Stomach smooth muscle (tissue), 2 donors: ENCODE data around the gene RAB4A.
"Not testable (repeated sequence)": the region's sequence is repeated elsewhere in the genome, so short reads cannot be mapped to it uniquely, and the experiment has no call there.

ENCODE experiments used
- H3K27ac ChIP-seq: one replicate; pipeline ENCODE4 v1.7.0; 2013; ENCODE audit warnings: mild to moderate bottlenecking, low read length, inconsistent platforms
- H3K27me3 ChIP-seq, 2 donors: one replicate each; pipeline ENCODE4 v1.7.0; 2013; ENCODE audit warnings: low read length in 2 of 2; ENCODE audit not compliant: insufficient read depth in 2 of 2, control insufficient read depth in 1 of 2
- H3K36me3 ChIP-seq, 2 donors: one replicate each; pipeline ENCODE4 v1.7.0; 2013; ENCODE audit warnings: low read length in 2 of 2; ENCODE audit not compliant: control insufficient read depth in 2 of 2, insufficient read depth in 2 of 2
- H3K4me1 ChIP-seq: one replicate; pipeline ENCODE4 v1.7.0; 2013; ENCODE audit warnings: low read length; ENCODE audit not compliant: control insufficient read depth, insufficient read depth
- H3K4me3 ChIP-seq, 2 donors: one replicate each; pipeline ENCODE4 v1.7.0; 2013; ENCODE audit warnings: low read length in 2 of 2
- H3K9ac ChIP-seq, 2 donors: one replicate each; pipeline ENCODE4 v1.7.0; 2013; ENCODE audit warnings: low read length in 2 of 2, mild to moderate bottlenecking in 1 of 2
- H3K9me3 ChIP-seq, 2 donors: one replicate each; pipeline ENCODE4 v1.7.0; 2013; ENCODE audit warnings: low read length in 2 of 2; ENCODE audit not compliant: control insufficient read depth in 2 of 2
- donor health status: healthy.
- donor health status: Pancreatic carcinoma.

Gene RAB4A

GRCh38 chr1:229283183-229283611 is 12.3 kb downstream of the RAB4A start:
- peaks cover 14% of the 10 kb centered on the region for H3K4me1 ChIP-seq
- no peaks in the 10 kb centered on the region for H3K36me3 ChIP-seq
- H3K9ac ChIP-seq, result no peak overlapping the region
- no peaks in the 10 kb centered on the region for H3K27me3 ChIP-seq
- no peak overlapping the region for H3K4me3 ChIP-seq
- no peak overlapping the region for H3K27ac ChIP-seq
- H3K9me3 ChIP-seq, result no peaks in the 10 kb centered on the region

GRCh38 chr1:229284887-229285286 is 14.0 kb downstream of the RAB4A start:
- peaks cover 4 to 5% of the 10 kb centered on the region in 2 donors for H3K36me3 ChIP-seq
- H3K4me1 ChIP-seq, result peaks cover 4% of the 10 kb centered on the region
- H3K27ac ChIP-seq, result no peak overlapping the region
- H3K4me3 ChIP-seq, result no peak overlapping the region
- no peak overlapping the region for H3K9ac ChIP-seq
- no peaks in the 10 kb centered on the region for H3K9me3 ChIP-seq
- H3K27me3 ChIP-seq, result no peaks in the 10 kb centered on the region

- H3K9me3 ChIP-seq, result no peaks in the 10 kb centered on the region
- peaks cover 5 to 7% of the 10 kb centered on the region in 2 donors for H3K36me3 ChIP-seq
- no peak overlapping the region for H3K27ac ChIP-seq
- peaks cover 4% of the 10 kb centered on the region for H3K4me1 ChIP-seq
- H3K9ac ChIP-seq, result no peak overlapping the region
- H3K27me3 ChIP-seq, result no peaks in the 10 kb centered on the region
- no peak overlapping the region for H3K4me3 ChIP-seq
Observed at GRCh38 chr1:229285440-229285839, 14.5 kb downstream of the RAB4A start.

GRCh38 chr1:229286099-229286766 is 15.3 kb downstream of the RAB4A start:
- no peak overlapping the region for H3K9ac ChIP-seq
- H3K4me1 ChIP-seq, result peaks cover 4% of the 10 kb centered on the region
- H3K4me3 ChIP-seq, result no peak overlapping the region
- peaks cover 6 to 8% of the 10 kb centered on the region in 2 donors for H3K36me3 ChIP-seq
- no peaks in the 10 kb centered on the region for H3K9me3 ChIP-seq
- H3K27ac ChIP-seq, result no peak overlapping the region
- no peaks in the 10 kb centered on the region for H3K27me3 ChIP-seq

GRCh38 chr1:229287267-229287666 is 16.4 kb downstream of the RAB4A start:
- Histone ChIP-seq H3K4me3 (no peak overlapping the region), H3K27me3 (no peaks in the 10 kb centered on the region), H3K9ac (no peak overlapping the region), H3K36me3 (peaks cover 8 to 12% of the 10 kb centered on the region in 2 donors), H3K27ac (no peak overlapping the region), H3K4me1 (peaks cover 4% of the 10 kb centered on the region), H3K9me3 (no peaks in the 10 kb centered on the region)

GRCh38 chr1:229288516-229288915 is 17.6 kb downstream of the RAB4A start:
- no peaks in the 10 kb centered on the region for H3K27me3 ChIP-seq
- no peak overlapping the region for H3K27ac ChIP-seq
- H3K9ac ChIP-seq, result no peak overlapping the region
- H3K4me3 ChIP-seq, result no peak overlapping the region
- peaks cover 8 to 17% of the 10 kb centered on the region in 2 donors for H3K36me3 ChIP-seq
- H3K4me1 ChIP-seq, result no peaks in the 10 kb centered on the region
- no peaks in the 10 kb centered on the region for H3K9me3 ChIP-seq

DNA sequence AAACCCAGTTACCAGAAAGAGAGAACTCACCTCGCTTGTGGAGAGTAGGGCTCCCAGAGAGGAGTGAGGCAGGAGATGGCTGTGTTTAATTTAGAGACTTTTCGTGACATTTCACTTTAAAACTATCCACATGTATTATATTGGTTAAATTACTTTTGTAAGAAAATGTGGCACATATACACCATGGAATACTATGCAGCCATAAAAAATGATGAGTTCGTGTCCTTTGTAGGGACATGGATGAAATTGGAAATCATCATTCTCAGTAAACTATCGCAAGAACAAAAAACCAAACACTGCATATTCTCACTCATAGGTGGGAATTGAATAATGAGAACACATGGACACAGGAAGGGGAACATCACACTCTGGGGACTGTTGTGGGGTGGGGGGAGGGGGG is 20.8 kb downstream of the RAB4A start:
- not testable (repeated sequence) for H3K4me1 ChIP-seq, H3K4me3 ChIP-seq, H3K9ac ChIP-seq, H3K27me3 ChIP-seq, H3K27ac ChIP-seq, H3K9me3 ChIP-seq
- peaks cover 13 to 26% of the 10 kb centered on the region in 2 donors for H3K36me3 ChIP-seq

- Histone ChIP-seq H3K27ac (no peak overlapping the region), H3K36me3 (peaks cover 24 to 31% of the 10 kb centered on the region in 2 donors), H3K9me3 (no peaks in the 10 kb centered on the region), H3K9ac (no peak overlapping the region), H3K4me3 (no peak overlapping the region), H3K27me3 (no peaks in the 10 kb centered on the region), H3K4me1 (no peaks in the 10 kb centered on the region)
Observed at GRCh38 chr1:229293528-229294204, 22.8 kb downstream of the RAB4A start.

- H3K9me3 ChIP-seq, result no peaks in the 10 kb centered on the region
- H3K4me3 ChIP-seq, result no peak overlapping the region
- H3K27ac ChIP-seq, result no peak overlapping the region
- H3K9ac ChIP-seq, result no peak overlapping the region
- no peaks in the 10 kb centered on the region for H3K4me1 ChIP-seq
- H3K27me3 ChIP-seq, result no peaks in the 10 kb centered on the region
- peaks cover 37 to 41% of the 10 kb centered on the region in 2 donors for H3K36me3 ChIP-seq
Observed at GRCh38 chr1:229295745-229296144, 24.8 kb downstream of the RAB4A start.

- H3K4me1 ChIP-seq, result no peaks in the 10 kb centered on the region
- no peaks in the 10 kb centered on the region for H3K9me3 ChIP-seq
- no peak overlapping the region for H3K9ac ChIP-seq
- no peaks in the 10 kb centered on the region for H3K27me3 ChIP-seq
- H3K4me3 ChIP-seq, result no peak overlapping the region
- peaks cover 38 to 41% of the 10 kb centered on the region in 2 donors for H3K36me3 ChIP-seq
- no peak overlapping the region for H3K27ac ChIP-seq
Observed at GRCh38 chr1:229296541-229296941, 25.6 kb downstream of the RAB4A start.

GRCh38 chr1:229297746-229298145 is 26.8 kb downstream of the RAB4A start:
- H3K36me3 ChIP-seq, result peaks cover 38 to 39% of the 10 kb centered on the region in 2 donors

More at GRCh38 chr1:229297746-229298145, 26.8 kb downstream of the RAB4A start:
- Histone ChIP-seq H3K9ac (no peak overlapping the region), H3K27me3 (no peaks in the 10 kb centered on the region), H3K4me3 (no peak overlapping the region), H3K27ac (no peak overlapping the region), H3K9me3 (no peaks in the 10 kb centered on the region), H3K4me1 (no peaks in the 10 kb centered on the region)
